GM18511 (cell line): ENCODE measurements around the gene CACNA2D4.

ENCODE experiments used
- ATAC-seq: cut with Tn5 transposase; IDR thresholded peaks from one replicate; pipeline ENCODE4 v1.9.1; 2021; ENCODE audit warnings: mild to moderate bottlenecking, moderate library complexity; ENCODE audit not compliant: unreplicated experiment

The CACNA2D4 gene

GRCh38 chr12:1847411-1847810 lies 71.0 kb downstream of the CACNA2D4 start:
- ATAC-seq: no peak

GRCh38 chr12:1846421-1847405 lies 71.7 kb downstream of the CACNA2D4 start:
- no peak for ATAC-seq

GRCh38 chr12:1845886-1846285 lies 72.6 kb downstream of the CACNA2D4 start:
- no peak for ATAC-seq

GRCh38 chr12:1845427-1845826 lies 73.0 kb downstream of the CACNA2D4 start:
- no peak for ATAC-seq

- no peak for ATAC-seq
These were observed 73.6 kb downstream of the CACNA2D4 start for GRCh38 chr12:1844661-1845409.

GRCh38 chr12:1844223-1844622 lies 74.2 kb downstream of the CACNA2D4 start:
- ATAC-seq: no peak

GRCh38 chr12:1843641-1844005 lies 74.8 kb downstream of the CACNA2D4 start:
- ATAC-seq: no peak

- ATAC-seq: no peak
These were observed 75.4 kb downstream of the CACNA2D4 start for GRCh38 chr12:1842905-1843640.

- ATAC-seq: no peak
These were observed 76.1 kb downstream of the CACNA2D4 start for GRCh38 chr12:1842183-1842904.

GRCh38 chr12:1841586-1842182 lies 76.8 kb downstream of the CACNA2D4 start:
- no peak for ATAC-seq

- no peak for ATAC-seq
These were observed 77.4 kb downstream of the CACNA2D4 start for GRCh38 chr12:1840981-1841425.

- no peak for ATAC-seq
These were observed 78.2 kb downstream of the CACNA2D4 start for GRCh38 chr12:1839956-1840951.

GRCh38 chr12:1839464-1839863 lies 79.0 kb downstream of the CACNA2D4 start:
- no peak for ATAC-seq

- ATAC-seq: no peak
These were observed 79.5 kb downstream of the CACNA2D4 start for GRCh38 chr12:1838994-1839365.

- no peak for ATAC-seq
These were observed 80.1 kb downstream of the CACNA2D4 start for GRCh38 chr12:1838205-1838993.

GRCh38 chr12:1837541-1838204 lies 80.8 kb downstream of the CACNA2D4 start:
- no peak for ATAC-seq

GRCh38 chr12:1836854-1837421 lies 81.5 kb downstream of the CACNA2D4 start:
- ATAC-seq: no peak
